Thyroid gland (tissue), 4 donors: ENCODE data around the gene FER1L5. TPM values are rescaled to one million over a fixed set of nuclear protein-coding genes. Genes with fewer than 3 reads are reported as not detected.
A peak's percentile ranks its signal among the peaks of the same experiment; 100 is the strongest.

Source experiments
- DNase-seq, 2 donors: peaks; one replicate each; pipeline ENCODE4 v3.0.0-alpha.2; 2019
- H3K27ac ChIP-seq, 3 donors: fragments of 200-600 bp; sonication (generic); 1 replicate in 2 of 3; 2 replicates in 1 of 3; pipeline ENCODE4 v1.5.1; 2016 to 2019; ENCODE audit warnings: mild to moderate bottlenecking in 1 of 3, moderate library complexity in 1 of 3
- H3K27me3 ChIP-seq: fragments of 200-600 bp; sonication (generic); one replicate; pipeline ENCODE4 v1.5.1; 2019
- H3K36me3 ChIP-seq, 2 donors: fragments of 200-600 bp; sonication (generic); one replicate each; pipeline ENCODE4 v1.5.1; 2016 to 2019
- H3K4me1 ChIP-seq, 2 donors: fragments of 200-600 bp; sonication (generic); one replicate each; pipeline ENCODE4 v1.5.1; 2017 to 2019
- H3K4me3 ChIP-seq, 3 donors: fragments of 200-600 bp; sonication (generic); replicated peaks in 1 of 3; 1 replicate in 2 of 3; 2 replicates in 1 of 3; pipeline ENCODE4 v1.5.1; 2016; ENCODE audit warnings: mild to moderate bottlenecking in 1 of 3
- H3K9me3 ChIP-seq: fragments of 200-600 bp; sonication (generic); one replicate; pipeline ENCODE4 v1.5.1; 2017
- POLR2A ChIP-seq, 2 donors: fragments of 450-650 bp; IDR thresholded peaks; one replicate each; pipeline ENCODE4 v1.6.1; 2017; ENCODE audit warnings: antibody characterized with exemption in 2 of 2, mild to moderate bottlenecking in 2 of 2, moderate library complexity in 1 of 2
- WGBS, 2 donors: methylation state at CpG; one replicate each; pipeline ENCODE4 v1.1.5; 2017; 5-methylcytosine and 5-hydroxymethylcytosine counted together
- intact Hi-C: fragments of 100-400 bp; cut with DNase I; formaldehyde crosslinking; loops from one replicate; pipeline ENCODE4 v1.15.1; 2023
- total RNA-seq, 4 donors: library from RNA; depleted of rRNA; stranded (reverse); fragments of >200 nt; gene quantifications; one replicate each; pipeline ENCODE4 v1.2.3, GENCODE V29; 2016
- TF ChIP-seq, protein P1 (sequence below), 6 experiments: fragments of 200-600 bp in 3 of 6; fragments of 450-650 bp in 3 of 6; sonication (generic) in 3 of 6; IDR thresholded peaks; one replicate each; pipeline ENCODE4 v1.5.1; 2016 to 2019; ENCODE audit warnings: antibody characterized with exemption in 6 of 6, mild to moderate bottlenecking in 2 of 6, inconsistent platforms in 1 of 6, moderate library complexity in 1 of 6

FER1L5 gene
- total RNA-seq, 4 donors from 2014 or later = 0.11 to 1.5 (median 0.34) TPM

DNA sequence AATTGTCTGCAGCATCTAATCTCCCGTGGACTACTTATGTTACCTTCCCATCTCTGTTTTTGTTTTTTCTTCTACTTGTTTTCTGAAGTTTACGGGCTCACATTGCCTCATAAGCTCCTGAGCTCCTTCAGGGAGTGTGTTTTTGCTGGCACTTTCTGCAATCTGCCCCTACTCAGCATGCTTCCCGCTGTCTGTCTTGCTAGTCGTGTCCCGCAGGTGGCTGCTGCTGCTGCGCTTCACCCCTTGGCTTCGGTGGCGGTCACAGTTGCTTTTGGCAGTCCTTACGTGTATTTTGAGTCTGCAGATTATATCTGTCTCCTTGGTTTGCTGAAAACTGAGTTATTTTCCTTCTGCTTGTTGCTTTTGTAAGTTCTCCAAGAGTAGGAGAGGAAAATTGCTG lies 37.3 kb downstream of the FER1L5 start:
- H3K4me3 ChIP-seq = no peak overlapping the region

DNA sequence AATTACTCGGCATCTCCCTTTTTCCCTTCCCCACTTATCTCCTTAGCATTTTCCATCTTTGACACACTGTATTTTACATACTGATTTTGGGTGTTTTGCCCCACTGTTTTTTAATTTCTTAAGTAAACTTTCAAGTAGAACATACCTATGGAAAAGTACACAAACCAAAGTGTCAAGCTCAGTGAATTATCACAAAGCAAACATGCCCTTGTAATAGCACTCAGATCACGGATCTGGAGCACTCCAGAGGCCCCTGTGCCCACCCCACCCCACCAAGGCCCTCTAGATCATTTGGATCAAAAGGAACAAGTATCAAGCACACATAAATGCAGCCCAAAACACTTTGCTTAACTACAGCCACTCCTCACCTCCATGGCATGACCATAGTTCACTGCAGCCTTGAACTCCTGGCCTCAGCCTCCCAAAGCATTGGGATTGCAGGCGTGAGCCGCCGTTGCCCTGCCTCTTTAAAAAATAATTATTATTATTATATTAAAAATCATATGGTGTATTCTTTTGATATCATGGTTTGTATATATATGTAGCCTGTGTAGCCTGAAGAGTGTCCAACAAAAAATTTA lies 38.1 kb downstream of the FER1L5 start:
- TF ChIP-seq, protein P1, sequence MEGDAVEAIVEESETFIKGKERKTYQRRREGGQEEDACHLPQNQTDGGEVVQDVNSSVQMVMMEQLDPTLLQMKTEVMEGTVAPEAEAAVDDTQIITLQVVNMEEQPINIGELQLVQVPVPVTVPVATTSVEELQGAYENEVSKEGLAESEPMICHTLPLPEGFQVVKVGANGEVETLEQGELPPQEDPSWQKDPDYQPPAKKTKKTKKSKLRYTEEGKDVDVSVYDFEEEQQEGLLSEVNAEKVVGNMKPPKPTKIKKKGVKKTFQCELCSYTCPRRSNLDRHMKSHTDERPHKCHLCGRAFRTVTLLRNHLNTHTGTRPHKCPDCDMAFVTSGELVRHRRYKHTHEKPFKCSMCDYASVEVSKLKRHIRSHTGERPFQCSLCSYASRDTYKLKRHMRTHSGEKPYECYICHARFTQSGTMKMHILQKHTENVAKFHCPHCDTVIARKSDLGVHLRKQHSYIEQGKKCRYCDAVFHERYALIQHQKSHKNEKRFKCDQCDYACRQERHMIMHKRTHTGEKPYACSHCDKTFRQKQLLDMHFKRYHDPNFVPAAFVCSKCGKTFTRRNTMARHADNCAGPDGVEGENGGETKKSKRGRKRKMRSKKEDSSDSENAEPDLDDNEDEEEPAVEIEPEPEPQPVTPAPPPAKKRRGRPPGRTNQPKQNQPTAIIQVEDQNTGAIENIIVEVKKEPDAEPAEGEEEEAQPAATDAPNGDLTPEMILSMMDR (IDR thresholded peaks at IDR 0.05) = no peak
- TF ChIP-seq POLR2A (IDR thresholded peaks at IDR 0.05) = no peak
- no peak overlapping the region for H3K4me3 ChIP-seq
- intact Hi-C loops = no loop called here
- no peaks in the 10 kb centered on the region for H3K36me3 ChIP-seq
- peaks cover 7 to 11% of the 10 kb centered on the region in 2 donors for H3K4me1 ChIP-seq
- no peaks in the 10 kb centered on the region for H3K27me3 ChIP-seq
- DNase-seq = no peak
- 66% methylated on average over 5 of the region's 5 CpGs for WGBS, 2 donors
- peak overlapping the region; percentile 1 to 48 (median 32) for H3K27ac ChIP-seq
- no peaks in the 10 kb centered on the region for H3K9me3 ChIP-seq

More for the DNA sequence above, 37.3 kb downstream of the FER1L5 start:
- peak; percentile 80 to 81 for DNase-seq
- Histone ChIP-seq H3K36me3 (no peaks in the 10 kb centered on the region), H3K27me3 (no peaks in the 10 kb centered on the region), H3K4me1 (peaks cover 7 to 10% of the 10 kb centered on the region in 2 donors), H3K9me3 (no peaks in the 10 kb centered on the region), H3K27ac (peak overlapping the region in 1 of 3 donors; percentile 48)
- TF ChIP-seq, protein P1 (IDR thresholded peaks at IDR 0.05) = peak in 2 of 6 experiments; percentile 30 to 39
- no peak for TF ChIP-seq POLR2A (IDR thresholded peaks at IDR 0.05)
- intact Hi-C loops = no loop called here
- WGBS, 2 donors = 10 to 23% methylated on average over 9 of the region's 9 CpGs

DNA sequence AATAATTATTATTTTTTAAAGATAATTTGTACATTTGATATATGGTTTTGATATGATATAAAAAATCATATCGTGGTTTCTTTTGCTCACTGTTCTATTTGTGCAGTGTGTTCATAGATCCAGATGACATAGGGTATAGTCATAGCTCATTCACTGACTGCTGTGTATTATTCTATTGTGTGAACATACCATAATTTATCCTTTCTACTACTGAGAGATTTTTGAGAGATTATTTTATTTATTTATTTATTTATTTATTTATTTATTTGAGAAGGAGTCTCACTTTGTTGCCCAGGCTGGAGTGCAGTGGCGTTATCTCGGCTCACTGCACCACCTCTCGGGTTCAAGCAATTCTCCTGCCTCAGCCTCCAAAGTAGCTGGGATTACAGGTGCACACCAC lies 39.0 kb downstream of the FER1L5 start:
- 93 to 96% methylated on average over 4 of the region's 4 CpGs for WGBS, 2 donors
- no peak overlapping the region for H3K4me3 ChIP-seq
- intact Hi-C loops = no loop called here

DNA sequence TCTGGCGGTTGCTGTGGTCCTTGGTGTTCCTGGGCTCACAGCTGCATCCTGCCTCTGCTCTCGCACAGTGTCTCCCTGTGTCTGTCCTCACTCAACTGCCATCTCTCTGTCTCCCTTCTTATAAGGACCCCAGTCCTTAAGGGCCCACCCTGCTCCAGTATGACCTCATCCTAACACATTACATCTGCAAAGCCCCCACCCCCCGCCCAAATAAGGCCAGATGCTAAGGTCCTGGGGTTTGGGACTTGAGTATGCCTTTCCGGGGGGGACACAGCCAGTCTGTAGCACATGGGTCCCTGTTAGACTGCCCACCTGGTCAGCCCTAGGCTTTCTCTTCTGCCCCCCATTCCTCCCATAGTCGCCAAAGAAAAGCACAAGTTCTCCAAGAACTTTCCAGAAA lies 40.7 kb downstream of the FER1L5 start:
- WGBS, 2 donors = 91 to 93% methylated on average over 5 of the region's 5 CpGs
- no peak for DNase-seq

More for the DNA sequence above, 39.0 kb downstream of the FER1L5 start:
- TF ChIP-seq, protein P1 (IDR thresholded peaks at IDR 0.05) = no peak
- TF ChIP-seq POLR2A (IDR thresholded peaks at IDR 0.05) = no peak
- Histone ChIP-seq H3K27ac (no peak overlapping the region), H3K9me3 (no peaks in the 10 kb centered on the region), H3K36me3 (no peaks in the 10 kb centered on the region), H3K27me3 (no peaks in the 10 kb centered on the region), H3K4me1 (peaks cover 7 to 14% of the 10 kb centered on the region in 2 donors)
- DNase-seq = no peak

More for the DNA sequence above, 40.7 kb downstream of the FER1L5 start:
- H3K27ac ChIP-seq = no peak overlapping the region
- intact Hi-C loops = no loop called here
- H3K27me3 ChIP-seq = no peaks in the 10 kb centered on the region
- no peak overlapping the region for H3K4me3 ChIP-seq
- H3K9me3 ChIP-seq = no peaks in the 10 kb centered on the region
- TF ChIP-seq, protein P1 (IDR thresholded peaks at IDR 0.05) = no peak
- TF ChIP-seq POLR2A (IDR thresholded peaks at IDR 0.05) = no peak
- no peaks in the 10 kb centered on the region for H3K36me3 ChIP-seq
- H3K4me1 ChIP-seq = peaks cover 7 to 14% of the 10 kb centered on the region in 2 donors
